Measurements from ENCODE around the gene GOLGA7B. TPM values are rescaled to one million over a fixed set of nuclear protein-coding genes. Genes with fewer than 3 reads are reported as not detected.
A peak's percentile ranks its signal among the peaks of the same experiment; 100 is the strongest.
"Not testable (repeated sequence)": the region's sequence is repeated elsewhere in the genome, so short reads cannot be mapped to it uniquely, and the experiment has no call there.

Gene GOLGA7B
- total RNA-seq, 2 experiments from 2014 or later = 0.47 to 0.57 TPM

- intact Hi-C loops (cut with DNase I, micrococcal nuclease) = no loop called here
- ChIA-PET POLR2A (no interaction called here), CTCF (no interaction called here)
- H3K27me3 Mint-ChIP-seq = no peaks in the 10 kb centered on the region
- no peak for DNase-seq
- no peak overlapping the region for H3K27ac Mint-ChIP-seq
- no peaks in the 10 kb centered on the region for H3K36me3 Mint-ChIP-seq (ENCODE audit: low read depth)
- peaks cover 12% of the 10 kb centered on the region for H3K4me1 Mint-ChIP-seq
- peaks cover 3% of the 10 kb centered on the region for H3K9me3 Mint-ChIP-seq (ENCODE audit: low read depth)
- no peak overlapping the region for H3K4me3 Mint-ChIP-seq
- ATAC-seq = no peak
Observed at GRCh38 chr10:97836446-97836845, 13.2 kb upstream of the GOLGA7B start.

DNA sequence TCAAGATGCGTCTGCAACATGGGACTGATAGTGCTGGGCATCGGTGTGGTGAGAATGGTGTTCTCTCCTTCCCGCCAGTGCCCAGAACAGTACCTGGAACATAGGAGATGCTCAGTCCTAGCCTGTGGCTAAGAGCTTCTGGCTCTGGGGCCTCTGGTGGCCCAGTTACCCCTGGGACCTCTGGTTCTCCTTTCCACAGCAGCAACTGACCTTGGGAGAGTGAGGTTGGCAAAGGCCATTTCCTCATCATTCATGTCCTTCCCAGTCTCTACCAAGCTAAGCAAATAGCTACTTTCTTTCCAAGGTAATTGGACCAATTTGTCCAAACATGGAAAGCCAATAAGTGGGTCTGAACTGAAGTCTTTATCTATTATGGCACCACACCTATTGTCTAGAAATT, 11.6 kb upstream of the GOLGA7B start:
- no peaks in the 10 kb centered on the region for H3K36me3 Mint-ChIP-seq (ENCODE audit: low read depth)
- no peak overlapping the region for H3K4me3 Mint-ChIP-seq
- DNase-seq (no peak), ATAC-seq (no peak)
- H3K27me3 Mint-ChIP-seq = no peaks in the 10 kb centered on the region
- ChIA-PET POLR2A (no interaction called here), CTCF (interaction anchor here (0.5 kb wide), 1 partner anchor 206 kb away, joined by 3 read pairs; no protein-coding TSS in a partner anchor)
- peaks cover 16% of the 10 kb centered on the region for H3K4me1 Mint-ChIP-seq
- intact Hi-C loops (cut with DNase I, micrococcal nuclease) = no loop called here
- peaks cover 3% of the 10 kb centered on the region for H3K9me3 Mint-ChIP-seq (ENCODE audit: low read depth)
- H3K27ac Mint-ChIP-seq = no peak overlapping the region

- intact Hi-C loops (cut with DNase I, micrococcal nuclease); ATAC-seq; H3K27ac Mint-ChIP-seq; CTCF ChIA-PET; H3K27me3 Mint-ChIP-seq; H3K9me3 Mint-ChIP-seq (ENCODE audit: low read depth); DNase-seq; H3K4me3 Mint-ChIP-seq; POLR2A ChIA-PET; H3K36me3 Mint-ChIP-seq (ENCODE audit: low read depth): not testable (repeated sequence)
- peaks cover 16% of the 10 kb centered on the region for H3K4me1 Mint-ChIP-seq
Observed at GRCh38 chr10:97841166-97841565, 8.5 kb upstream of the GOLGA7B start.

GRCh38 chr10:97842114-97842513, 7.5 kb upstream of the GOLGA7B start:
- H3K4me3 Mint-ChIP-seq; intact Hi-C loops (cut with DNase I, micrococcal nuclease); H3K27ac Mint-ChIP-seq; H3K9me3 Mint-ChIP-seq (ENCODE audit: low read depth); ATAC-seq; DNase-seq; H3K27me3 Mint-ChIP-seq; H3K36me3 Mint-ChIP-seq (ENCODE audit: low read depth); POLR2A ChIA-PET: not testable (repeated sequence)
- CTCF ChIA-PET = interaction anchor here (1.2 kb wide), 1 partner anchor 27 kb away, joined by 3 read pairs; no protein-coding TSS in a partner anchor
- H3K4me1 Mint-ChIP-seq = peaks cover 16% of the 10 kb centered on the region

- peaks cover 16% of the 10 kb centered on the region for H3K4me1 Mint-ChIP-seq
- POLR2A ChIA-PET = no interaction called here
- no peak overlapping the region for H3K27ac Mint-ChIP-seq
- no peaks in the 10 kb centered on the region for H3K36me3 Mint-ChIP-seq (ENCODE audit: low read depth)
- CTCF ChIA-PET = interaction anchor here (0.7 to 1.2 kb wide), 3 partner anchors 12 to 148 kb away, joined by 3 to 4 read pairs (median 3); no protein-coding TSS in a partner anchor
- H3K9me3 Mint-ChIP-seq (ENCODE audit: low read depth) = no peaks in the 10 kb centered on the region
- no peak for ATAC-seq
- intact Hi-C loops (cut with DNase I, micrococcal nuclease) = no loop called here
- DNase-seq = no peak
- no peak overlapping the region for H3K4me3 Mint-ChIP-seq
- H3K27me3 Mint-ChIP-seq = no peaks in the 10 kb centered on the region
Observed at GRCh38 chr10:97842656-97843280, 6.9 kb upstream of the GOLGA7B start.

GRCh38 chr10:97843281-97843671, 6.4 kb upstream of the GOLGA7B start:
- H3K27me3 Mint-ChIP-seq = no peaks in the 10 kb centered on the region
- ChIA-PET POLR2A (no interaction called here), CTCF (interaction anchor here (0.7 to 1.2 kb wide), 3 partner anchors 13 to 148 kb away, joined by 3 to 4 read pairs (median 3); no protein-coding TSS in a partner anchor)

DNA sequence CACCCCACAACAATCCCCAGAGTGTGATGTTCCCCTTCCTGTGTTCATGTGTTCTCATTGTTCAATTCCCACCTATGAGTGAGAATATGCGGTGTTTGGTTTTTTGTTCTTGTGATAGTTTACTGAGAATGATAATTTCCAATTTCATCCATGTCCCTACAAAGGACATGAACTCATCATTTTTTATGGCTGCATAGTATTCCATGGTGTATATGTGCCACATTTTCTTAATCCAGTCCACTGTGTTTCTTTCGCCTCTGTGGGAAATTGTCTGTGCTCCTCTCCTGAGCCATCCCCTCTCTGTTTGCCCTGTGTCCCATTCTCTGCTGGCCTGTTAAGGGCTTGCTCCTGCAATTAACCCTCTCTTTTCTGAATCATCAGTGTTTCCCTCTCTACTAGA, 5.7 kb upstream of the GOLGA7B start:
- H3K4me1 Mint-ChIP-seq = peaks cover 19% of the 10 kb centered on the region
- H3K36me3 Mint-ChIP-seq (ENCODE audit: low read depth); ATAC-seq; DNase-seq; H3K27ac Mint-ChIP-seq; H3K9me3 Mint-ChIP-seq (ENCODE audit: low read depth); intact Hi-C loops (cut with DNase I, micrococcal nuclease); H3K27me3 Mint-ChIP-seq; H3K4me3 Mint-ChIP-seq; CTCF ChIA-PET; POLR2A ChIA-PET: not testable (repeated sequence)

More at GRCh38 chr10:97843281-97843671, 6.4 kb upstream of the GOLGA7B start:
- no peak overlapping the region for H3K4me3 Mint-ChIP-seq
- no peak for DNase-seq
- H3K4me1 Mint-ChIP-seq = peaks cover 16% of the 10 kb centered on the region
- intact Hi-C loops (cut with DNase I, micrococcal nuclease) = no loop called here
- no peak for ATAC-seq
- no peaks in the 10 kb centered on the region for H3K9me3 Mint-ChIP-seq (ENCODE audit: low read depth)
- H3K36me3 Mint-ChIP-seq (ENCODE audit: low read depth) = no peaks in the 10 kb centered on the region
- H3K27ac Mint-ChIP-seq = no peak overlapping the region

- peaks cover 22% of the 10 kb centered on the region for H3K4me1 Mint-ChIP-seq
- no peak for ATAC-seq
- CTCF ChIA-PET = no interaction called here
- H3K9me3 Mint-ChIP-seq (ENCODE audit: low read depth) = no peaks in the 10 kb centered on the region
- H3K27me3 Mint-ChIP-seq = no peaks in the 10 kb centered on the region
- no peak overlapping the region for H3K27ac Mint-ChIP-seq
- intact Hi-C loops (cut with DNase I, micrococcal nuclease) = no loop called here
- no peak overlapping the region for H3K4me3 Mint-ChIP-seq
- DNase-seq = no peak
- no peaks in the 10 kb centered on the region for H3K36me3 Mint-ChIP-seq (ENCODE audit: low read depth)
- POLR2A ChIA-PET = no interaction called here
Observed at GRCh38 chr10:97844678-97845077, 5.0 kb upstream of the GOLGA7B start.

DNA sequence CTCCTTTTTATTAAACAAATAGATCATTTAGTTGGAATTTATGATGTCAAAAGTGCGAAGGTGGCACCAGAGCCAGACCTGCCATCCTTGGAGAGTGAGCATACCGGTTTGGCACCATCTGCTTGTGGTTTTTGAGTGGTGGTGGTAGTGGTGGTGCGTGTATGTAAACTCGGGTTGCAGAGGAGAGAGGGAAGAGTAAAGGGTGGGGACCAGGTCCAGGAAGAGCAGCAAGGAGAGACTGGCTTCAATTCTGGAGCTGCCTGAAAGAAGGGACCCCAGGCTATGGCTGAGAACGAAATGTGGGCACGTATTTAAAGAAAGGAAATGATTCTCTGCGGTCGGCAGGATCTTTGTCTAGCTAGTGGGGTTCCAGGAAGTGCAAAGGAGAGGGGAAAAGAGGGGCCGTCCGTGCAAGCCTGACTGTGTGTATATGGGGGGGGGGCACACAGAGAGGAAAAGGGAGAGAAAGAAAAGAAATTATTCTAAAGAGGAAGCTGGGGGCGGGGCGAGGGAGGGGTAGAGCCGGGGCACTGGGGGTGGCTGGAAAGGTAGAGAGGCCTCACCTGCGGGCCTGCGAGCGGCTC, 448 bp upstream of the GOLGA7B start:
- Mint-ChIP-seq H3K27ac (peak overlapping the region; percentile 24), H3K4me1 (peaks cover 35% of the 10 kb centered on the region), H3K9me3 (ENCODE audit: low read depth) (no peaks in the 10 kb centered on the region), H3K4me3 (peak overlapping the region; percentile 77), H3K27me3 (no peaks in the 10 kb centered on the region), H3K36me3 (ENCODE audit: low read depth) (no peaks in the 10 kb centered on the region)
- CTCF ChIA-PET = interaction anchor here (0.8 to 2.7 kb wide), 3 partner anchors 9 to 55 kb away, joined by 3 to 19 read pairs (median 5); no protein-coding TSS in a partner anchor
- ATAC-seq (peak; percentile 32), DNase-seq (peak; percentile 28)
- POLR2A ChIA-PET = interaction anchor here (0.6 kb wide), 2 partner anchors 20 to 285 kb away, joined by 3 to 4 read pairs; partner anchors contain the start of gene R3HCC1L
- intact Hi-C loops (cut with DNase I, micrococcal nuclease) = loop anchor here in 1 of 2 experiments (1.0 kb wide), 1 partner anchor 162 kb away; the partner anchor contains the start of gene AVPI1

DNA sequence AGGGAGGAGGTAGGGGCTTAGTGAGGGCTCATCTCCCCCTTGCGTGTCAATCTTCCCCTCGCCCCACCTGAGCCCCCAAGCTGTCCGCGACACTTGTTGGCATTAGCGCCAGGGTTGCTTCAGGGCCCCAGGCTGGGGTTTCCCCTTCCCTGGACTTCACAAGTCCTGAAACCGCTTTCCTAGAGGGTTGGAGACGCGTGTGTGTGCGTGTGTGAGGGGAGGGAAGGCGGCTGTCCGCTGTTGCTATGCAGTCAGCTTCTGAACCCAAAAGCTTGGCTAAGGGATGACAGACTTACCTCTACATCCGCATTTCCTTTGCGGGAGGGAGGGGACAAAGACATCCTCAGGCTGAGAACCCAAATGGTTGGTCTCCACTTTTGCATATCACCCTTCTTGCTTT, 803 bp downstream of the GOLGA7B start:
- peak overlapping the region; percentile 70 for H3K4me3 Mint-ChIP-seq
- peaks cover 35% of the 10 kb centered on the region for H3K4me1 Mint-ChIP-seq
- peak; percentile 43 for DNase-seq
- CTCF ChIA-PET = interaction anchor here (0.7 to 2.7 kb wide), 2 partner anchors 19 to 606 kb away, joined by 3 to 19 read pairs; no protein-coding TSS in a partner anchor
- H3K27me3 Mint-ChIP-seq = no peaks in the 10 kb centered on the region
- no peaks in the 10 kb centered on the region for H3K36me3 Mint-ChIP-seq (ENCODE audit: low read depth)
- intact Hi-C loops (cut with DNase I, micrococcal nuclease) = loop anchor here in 1 of 2 experiments (1.0 to 5.0 kb wide), 2 partner anchors 19 to 53 kb away; no protein-coding TSS in a partner anchor
- no peak overlapping the region for H3K27ac Mint-ChIP-seq
- no peaks in the 10 kb centered on the region for H3K9me3 Mint-ChIP-seq (ENCODE audit: low read depth)
- no peak for ATAC-seq
- POLR2A ChIA-PET = no interaction called here

DNA sequence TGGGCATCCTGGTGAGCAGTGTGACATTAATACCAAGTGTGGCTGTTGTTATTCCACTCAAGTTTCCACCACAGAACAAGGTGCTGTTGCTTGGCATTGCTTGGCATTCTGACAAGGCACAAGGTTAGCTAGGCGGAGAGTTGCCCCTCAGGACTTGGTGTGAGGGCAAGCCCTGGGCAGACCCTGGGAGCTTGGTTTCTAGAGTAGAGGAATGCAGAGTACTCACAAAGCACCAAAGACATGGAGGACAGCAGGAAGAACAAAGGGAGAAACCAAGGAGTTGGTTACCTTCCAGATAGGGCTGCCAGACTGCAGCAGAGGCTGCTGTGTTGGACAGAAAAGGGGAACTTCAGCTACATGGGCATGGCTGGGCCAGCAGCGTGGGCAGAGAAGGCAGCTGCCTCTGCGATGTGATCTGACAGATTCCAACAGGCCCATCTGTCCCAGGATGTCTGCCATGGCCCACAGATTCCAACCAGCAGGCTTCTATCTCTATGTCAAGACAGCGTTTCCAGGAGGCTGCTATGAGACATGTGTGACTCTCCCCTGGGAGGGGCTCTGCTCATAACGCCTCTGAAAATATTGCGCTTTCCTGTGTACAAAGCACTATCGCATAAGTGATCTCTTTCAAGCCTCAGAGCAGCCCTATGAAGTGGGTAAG, 1.8 kb downstream of the GOLGA7B start:
- peak overlapping the region; percentile 45 for H3K27ac Mint-ChIP-seq
- DNase-seq = peak; percentile 49
- H3K27me3 Mint-ChIP-seq = no peaks in the 10 kb centered on the region
- intact Hi-C loops (cut with DNase I, micrococcal nuclease) = loop anchor here in 1 of 2 experiments (5.0 kb wide), 1 partner anchor 54 kb away; no protein-coding TSS in a partner anchor
- H3K9me3 Mint-ChIP-seq (ENCODE audit: low read depth) = no peaks in the 10 kb centered on the region
- H3K4me3 Mint-ChIP-seq = no peak overlapping the region
- POLR2A ChIA-PET = no interaction called here
- CTCF ChIA-PET = interaction anchor here (0.6 to 2.7 kb wide), 3 partner anchors 16 to 60 kb away, joined by 3 to 19 read pairs (median 3); no protein-coding TSS in a partner anchor
- H3K4me1 Mint-ChIP-seq = peaks cover 35% of the 10 kb centered on the region
- H3K36me3 Mint-ChIP-seq (ENCODE audit: low read depth) = no peaks in the 10 kb centered on the region
- peak; percentile 69 for ATAC-seq
